CD14-positive monocyte (primary cell): Measurements from ENCODE around the gene VTI1A. TPM values are rescaled to one million over a fixed set of nuclear protein-coding genes. Genes with fewer than 3 reads are reported as not detected.
A peak's percentile ranks its signal among the peaks of the same experiment; 100 is the strongest.

ENCODE experiments used
- DNase-seq, 3 donors: peaks; one replicate each; pipeline ENCODE4 v3.0.0-alpha.2; 2011 to 2022
- H2AFZ ChIP-seq: 2 replicates; pipeline ENCODE4 v1.6.0; 2012; ENCODE audit warnings: mild to moderate bottlenecking, low read depth, low read length, inconsistent platforms; ENCODE audit not compliant: insufficient read depth, poor library complexity, severe bottlenecking
- H3K27ac ChIP-seq, 2 donors: 1 replicate in 1 of 2; 2 replicates in 1 of 2; pipeline ENCODE4 v1.5.1; 2012 to 2013; ENCODE audit warnings: low read length in 2 of 2, control low read depth in 1 of 2, inconsistent platforms in 1 of 2, low read depth in 1 of 2, mild to moderate bottlenecking in 1 of 2
- H3K27me3 ChIP-seq, 2 donors: one replicate each; pipeline versions ENCODE4 v1.6.0 to v1.6.1; 2011 to 2013; ENCODE audit warnings: low read length in 2 of 2; ENCODE audit not compliant: control insufficient read depth in 2 of 2, insufficient read depth in 2 of 2
- H3K36me3 ChIP-seq, 2 donors: replicated peaks in 1 of 2; 1 replicate in 1 of 2; 2 replicates in 1 of 2; pipeline versions ENCODE4 v1.5.1 to v1.6.1; 2012 to 2013; ENCODE audit warnings: low read length in 2 of 2, control low read depth in 1 of 2, inconsistent platforms in 1 of 2, mild to moderate bottlenecking in 1 of 2; ENCODE audit not compliant: insufficient read depth in 2 of 2, control insufficient read depth in 1 of 2
- H3K4me1 ChIP-seq, 2 donors: 1 replicate in 1 of 2; 2 replicates in 1 of 2; pipeline versions ENCODE4 v1.5.1 to v1.6.1; 2012 to 2013; ENCODE audit warnings: low read length in 2 of 2, control low read depth in 1 of 2, inconsistent platforms in 1 of 2, mild to moderate bottlenecking in 1 of 2, moderate library complexity in 1 of 2; ENCODE audit not compliant: insufficient read depth in 2 of 2, control insufficient read depth in 1 of 2
- H3K4me2 ChIP-seq: replicated peaks from 2 replicates; pipeline ENCODE3; 2012; ENCODE audit warnings: low read length, moderate library complexity, mild to moderate bottlenecking; ENCODE audit not compliant: poor library complexity, severe bottlenecking; ENCODE audit errors: extremely low read depth
- H3K4me3 ChIP-seq, 3 experiments: fragments of 200-600 bp in 1 of 3; sonication (generic) in 1 of 3; replicated peaks in 1 of 3; 1 replicate in 2 of 3; 2 replicates in 1 of 3; pipeline ENCODE4 v1.5.1; 2011 to 2013; ENCODE audit warnings: low read length in 3 of 3, mild to moderate bottlenecking in 3 of 3, control low read depth in 2 of 3, low read depth in 2 of 3, inconsistent platforms in 1 of 3, moderate library complexity in 1 of 3
- H3K79me2 ChIP-seq: 2 replicates; pipeline ENCODE4 v1.6.0; 2012; ENCODE audit warnings: mild to moderate bottlenecking, control low read depth, inconsistent platforms, low read length, moderate library complexity; ENCODE audit not compliant: insufficient read depth
- H3K9ac ChIP-seq: 2 replicates; pipeline ENCODE4 v1.6.0; 2017; ENCODE audit warnings: low read length, mild to moderate bottlenecking; ENCODE audit not compliant: insufficient read depth, poor library complexity, severe bottlenecking
- H3K9me3 ChIP-seq, 2 donors: replicated peaks in 1 of 2; 1 replicate in 1 of 2; 2 replicates in 1 of 2; pipeline versions ENCODE4 v1.5.1 to v1.6.1; 2012 to 2013; ENCODE audit warnings: low read length in 2 of 2, control low read depth in 1 of 2; ENCODE audit not compliant: control insufficient read depth in 1 of 2, insufficient read depth in 1 of 2
- H4K20me1 ChIP-seq: 2 replicates; pipeline ENCODE4 v1.6.0; 2012; ENCODE audit warnings: mild to moderate bottlenecking, low read length, control low read depth, moderate library complexity; ENCODE audit not compliant: insufficient read depth
- H3K27ac Mint-ChIP-seq, 7 donors: one replicate each; pipeline ENCODE4 v1.8.0; 2020; ENCODE audit warnings: mild to moderate bottlenecking in 7 of 7, mixed read lengths in 7 of 7, moderate library complexity in 6 of 7, inconsistent platforms in 2 of 7
- H3K27me3 Mint-ChIP-seq, 3 donors: one replicate each; pipeline ENCODE4 v1.8.0; 2021 to 2022; ENCODE audit warnings: low read depth in 3 of 3, mild to moderate bottlenecking in 3 of 3, mixed read lengths in 3 of 3, moderate library complexity in 3 of 3, inconsistent platforms in 1 of 3
- H3K36me3 Mint-ChIP-seq, 2 donors: one replicate each; pipeline ENCODE4 v1.8.0; 2020; ENCODE audit warnings: mixed read lengths in 2 of 2, inconsistent platforms in 1 of 2, mild to moderate bottlenecking in 1 of 2
- H3K4me1 Mint-ChIP-seq: one replicate; pipeline ENCODE4 v1.8.0; 2020; ENCODE audit warnings: mild to moderate bottlenecking, mixed read lengths
- H3K4me3 Mint-ChIP-seq, 2 donors: one replicate each; pipeline ENCODE4 v1.8.0; 2020; ENCODE audit warnings: mild to moderate bottlenecking in 2 of 2, mixed read lengths in 2 of 2, moderate library complexity in 1 of 2
- H3K9me3 Mint-ChIP-seq, 7 donors: one replicate each; pipeline ENCODE4 v1.8.0; 2020 to 2022; ENCODE audit warnings: mixed read lengths in 7 of 7, mild to moderate bottlenecking in 6 of 7, moderate library complexity in 6 of 7, inconsistent platforms in 2 of 7
- CTCF ChIP-seq: fragments of 200-600 bp; IDR thresholded peaks from one replicate; pipeline ENCODE4 v1.8.0; 2022; ENCODE audit warnings: antibody characterized with exemption, mild to moderate bottlenecking
- WGBS: methylation state at CpG from one replicate; pipeline ENCODE4 v1.1.5; 2013; ENCODE audit warnings: missing lambda C conversion rate; ENCODE audit not compliant: insufficient coverage; 5-methylcytosine and 5-hydroxymethylcytosine counted together
- intact Hi-C, 2 donors: fragments of 100-400 bp; cut with micrococcal nuclease; formaldehyde crosslinking; loops; one replicate each; pipeline versions ENCODE4 v1.15.0 to v1.15.1; 2023
- polyA plus RNA-seq, 3 donors: library from polyadenylated mRNA; depleted of rRNA in 1 of 3; unstranded in 2 of 3; stranded (reverse) in 1 of 3; fragments of 300-500 nt in 2 of 3; fragments of >200 nt in 1 of 3; fragmentation: Illumina TruSeq in 2 of 3; gene quantifications; 1 replicate in 2 of 3; 2 replicates in 1 of 3; pipeline ENCODE4 v1.2.3, GENCODE V29; 2012 to 2021

Gene VTI1A
- polyA plus RNA-seq, 3 donors, result 23.6 to 25.4 (median 24.1) TPM

GRCh38 chr10:112509558-112510291 is 62.7 kb downstream of the VTI1A start:
- Mint-ChIP-seq H3K36me3 (peaks cover 2 to 6% of the 10 kb centered on the region in 2 donors), H3K9me3 (peaks cover 0 to 3% (median 0%) of the 10 kb centered on the region in 7 donors), H3K4me1 (peaks cover 3% of the 10 kb centered on the region), H3K27me3 (peaks cover 0 to 3% (median 2%) of the 10 kb centered on the region in 3 donors), H3K4me3 (no peak overlapping the region), H3K27ac (no peak overlapping the region)
- no peak overlapping the region for H3K4me3 ChIP-seq
- no peaks in the 10 kb centered on the region for H3K36me3 ChIP-seq
- no peaks in the 10 kb centered on the region for H3K79me2 ChIP-seq
- no peak for TF ChIP-seq CTCF
- H3K9ac ChIP-seq, result no peak overlapping the region
- intact Hi-C loops, result no loop called here
- DNase-seq, result no peak
- 100% methylated on average over 3 of the region's 4 CpGs for WGBS
- H3K27ac ChIP-seq, result no peak overlapping the region
- H3K4me1 ChIP-seq, result no peaks in the 10 kb centered on the region
- no peak overlapping the region for H3K4me2 ChIP-seq
- peaks cover 31% of the 10 kb centered on the region for H4K20me1 ChIP-seq
- H3K9me3 ChIP-seq, result no peaks in the 10 kb centered on the region
- H2AFZ ChIP-seq, result no peak overlapping the region
- H3K27me3 ChIP-seq, result no peaks in the 10 kb centered on the region

GRCh38 chr10:112510384-112510783 is 63.4 kb downstream of the VTI1A start:
- no peaks in the 10 kb centered on the region for H3K9me3 ChIP-seq
- peaks cover 2 to 6% of the 10 kb centered on the region in 2 donors for H3K36me3 Mint-ChIP-seq
- no peak overlapping the region for H3K27ac ChIP-seq
- peaks cover 0 to 3% (median 0%) of the 10 kb centered on the region in 7 donors for H3K9me3 Mint-ChIP-seq
- H4K20me1 ChIP-seq, result peaks cover 28% of the 10 kb centered on the region
- H3K27me3 ChIP-seq, result no peaks in the 10 kb centered on the region
- H3K9ac ChIP-seq, result no peak overlapping the region
- H3K79me2 ChIP-seq, result no peaks in the 10 kb centered on the region
- intact Hi-C loops, result no loop called here
- H3K4me3 ChIP-seq, result no peak overlapping the region
- no peaks in the 10 kb centered on the region for H3K36me3 ChIP-seq
- no peak overlapping the region for H3K4me3 Mint-ChIP-seq
- H2AFZ ChIP-seq, result no peak overlapping the region
- no peak for DNase-seq
- no CpG with 5 or more reads among the region's 4 CpGs for WGBS
- no peak for TF ChIP-seq CTCF
- H3K27ac Mint-ChIP-seq, result peak overlapping the region in 1 of 7 donors; percentile 25
- H3K4me2 ChIP-seq, result no peak overlapping the region
- H3K4me1 Mint-ChIP-seq, result peaks cover 3% of the 10 kb centered on the region
- peaks cover 0 to 3% (median 2%) of the 10 kb centered on the region in 3 donors for H3K27me3 Mint-ChIP-seq
- no peaks in the 10 kb centered on the region for H3K4me1 ChIP-seq
